ENCODE data around the gene ERO1A. TPM values are rescaled to one million over a fixed set of nuclear protein-coding genes. Genes with fewer than 3 reads are reported as not detected.
A peak's percentile ranks its signal among the peaks of the same experiment; 100 is the strongest.

The ERO1A gene
- total RNA-seq, 1 experiment from 2014 or later = 83.6 TPM

DNA sequence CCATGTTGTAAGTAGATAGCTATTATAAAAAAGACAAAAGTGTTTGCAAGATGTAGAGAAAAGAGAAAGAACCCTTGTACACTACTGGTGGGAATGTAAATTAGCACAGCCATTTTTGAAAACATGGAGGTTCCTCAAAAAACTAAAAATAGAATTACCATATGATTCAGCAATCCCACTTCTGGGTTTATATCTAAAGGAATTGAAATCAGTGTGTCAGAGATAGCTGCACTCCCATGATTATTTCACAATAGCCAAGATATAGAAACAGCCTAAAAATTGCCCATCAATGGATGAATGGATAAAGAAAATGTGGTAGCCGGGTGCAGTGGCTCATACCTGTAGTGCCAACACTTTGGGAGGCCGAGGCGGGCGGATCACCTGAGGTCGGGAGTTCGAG lies 20.8 kb upstream of the ERO1A start:
- Histone ChIP-seq H3K4me2 (no peak overlapping the region), H3K36me3 (ENCODE audit: low read depth) (peaks cover 73% of the 10 kb centered on the region), H3K9me3 (ENCODE audit: insufficient read depth, low read depth) (no peaks in the 10 kb centered on the region), H3K9me2 (ENCODE audit: insufficient read depth) (no peaks in the 10 kb centered on the region), H3K79me2 (ENCODE audit: low read depth) (peaks cover 21% of the 10 kb centered on the region), H3K4me3 (no peak overlapping the region), H3K27ac (no peak overlapping the region), H3F3A (ENCODE audit: insufficient read depth, low read depth) (peaks cover 12% of the 10 kb centered on the region), H2AFZ (no peak overlapping the region), H4K20me1 (ENCODE audit: insufficient read depth) (0 out of 2 replicates have a peak, but pooled peaks cover 5% of the 10 kb centered on the region), H3K4me1 (replicated peaks; ENCODE audit: insufficient read depth) (no peaks in the 10 kb centered on the region), H3K27me3 (ENCODE audit: insufficient read depth, low read depth) (no peaks in the 10 kb centered on the region)
- TF ChIP-seq, protein P1, sequence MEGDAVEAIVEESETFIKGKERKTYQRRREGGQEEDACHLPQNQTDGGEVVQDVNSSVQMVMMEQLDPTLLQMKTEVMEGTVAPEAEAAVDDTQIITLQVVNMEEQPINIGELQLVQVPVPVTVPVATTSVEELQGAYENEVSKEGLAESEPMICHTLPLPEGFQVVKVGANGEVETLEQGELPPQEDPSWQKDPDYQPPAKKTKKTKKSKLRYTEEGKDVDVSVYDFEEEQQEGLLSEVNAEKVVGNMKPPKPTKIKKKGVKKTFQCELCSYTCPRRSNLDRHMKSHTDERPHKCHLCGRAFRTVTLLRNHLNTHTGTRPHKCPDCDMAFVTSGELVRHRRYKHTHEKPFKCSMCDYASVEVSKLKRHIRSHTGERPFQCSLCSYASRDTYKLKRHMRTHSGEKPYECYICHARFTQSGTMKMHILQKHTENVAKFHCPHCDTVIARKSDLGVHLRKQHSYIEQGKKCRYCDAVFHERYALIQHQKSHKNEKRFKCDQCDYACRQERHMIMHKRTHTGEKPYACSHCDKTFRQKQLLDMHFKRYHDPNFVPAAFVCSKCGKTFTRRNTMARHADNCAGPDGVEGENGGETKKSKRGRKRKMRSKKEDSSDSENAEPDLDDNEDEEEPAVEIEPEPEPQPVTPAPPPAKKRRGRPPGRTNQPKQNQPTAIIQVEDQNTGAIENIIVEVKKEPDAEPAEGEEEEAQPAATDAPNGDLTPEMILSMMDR (conservative IDR thresholded peaks at IDR 0.05) = no peak
- no peak for TF ChIP-seq EZH2 (IDR thresholded peaks at IDR 0.05; ENCODE audit: low read depth)
- CTCF ChIA-PET = no interaction called here
- intact Hi-C loops (cut with micrococcal nuclease; ENCODE audit: unreplicated experiment) = no loop called here
- BruUV-seq (replicated peaks) = no TSS peak
- no peak for DNase-seq
- POLR2A ChIA-PET (ENCODE audit: unreplicated experiment) = interaction anchor here (0.8 kb wide), 1 partner anchor 9 kb away, joined by 13 read pairs; the partner anchor contains the start of gene PSMC6

DNA sequence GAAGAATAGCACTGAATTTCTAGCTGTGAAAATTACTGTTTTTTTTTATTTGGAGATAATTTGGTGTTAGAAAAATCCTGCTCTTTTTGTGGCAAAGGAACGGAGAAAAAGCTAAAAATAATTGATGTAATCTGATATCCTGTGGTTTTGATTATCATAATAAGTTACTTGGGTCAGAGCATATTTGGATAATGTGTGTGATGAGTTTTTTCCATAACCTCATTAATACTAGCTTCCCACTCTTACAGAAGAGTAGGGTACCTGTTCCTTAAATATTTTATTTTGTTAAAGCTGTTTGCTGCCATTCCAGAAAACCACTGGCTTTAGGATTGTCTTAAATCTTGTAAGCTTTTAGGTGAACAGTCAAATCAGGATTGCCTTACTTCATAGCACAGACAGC lies 16.3 kb upstream of the ERO1A start:
- Histone ChIP-seq H2AFZ (no peak overlapping the region), H3K27ac (no peak overlapping the region; the same call in 1 of the 2 replicates), H3K4me3 (no peak overlapping the region), H3K4me2 (no peak overlapping the region), H3K79me2 (ENCODE audit: low read depth) (peaks cover 63% of the 10 kb centered on the region), H4K20me1 (ENCODE audit: insufficient read depth) (0 out of 2 replicates have a peak, but pooled peaks cover 18% of the 10 kb centered on the region), H3K9me2 (ENCODE audit: insufficient read depth) (no peaks in the 10 kb centered on the region), H3K27me3 (ENCODE audit: insufficient read depth, low read depth) (no peaks in the 10 kb centered on the region), H3K4me1 (replicated peaks; ENCODE audit: insufficient read depth) (peaks cover 12% of the 10 kb centered on the region), H3F3A (ENCODE audit: insufficient read depth, low read depth) (peaks cover 3% of the 10 kb centered on the region; the same call in 1 of the 2 replicates), H3K9me3 (ENCODE audit: insufficient read depth, low read depth) (no peaks in the 10 kb centered on the region), H3K36me3 (ENCODE audit: low read depth) (peaks cover 61% of the 10 kb centered on the region)
- BruUV-seq (replicated peaks) = no TSS peak
- intact Hi-C loops (cut with micrococcal nuclease; ENCODE audit: unreplicated experiment) = no loop called here
- TF ChIP-seq, protein P1 (conservative IDR thresholded peaks at IDR 0.05) = no peak
- no peak for TF ChIP-seq EZH2 (IDR thresholded peaks at IDR 0.05; ENCODE audit: low read depth)
- ChIA-PET CTCF (no interaction called here), POLR2A (ENCODE audit: unreplicated experiment) (no interaction called here)
- no peak for DNase-seq

DNA sequence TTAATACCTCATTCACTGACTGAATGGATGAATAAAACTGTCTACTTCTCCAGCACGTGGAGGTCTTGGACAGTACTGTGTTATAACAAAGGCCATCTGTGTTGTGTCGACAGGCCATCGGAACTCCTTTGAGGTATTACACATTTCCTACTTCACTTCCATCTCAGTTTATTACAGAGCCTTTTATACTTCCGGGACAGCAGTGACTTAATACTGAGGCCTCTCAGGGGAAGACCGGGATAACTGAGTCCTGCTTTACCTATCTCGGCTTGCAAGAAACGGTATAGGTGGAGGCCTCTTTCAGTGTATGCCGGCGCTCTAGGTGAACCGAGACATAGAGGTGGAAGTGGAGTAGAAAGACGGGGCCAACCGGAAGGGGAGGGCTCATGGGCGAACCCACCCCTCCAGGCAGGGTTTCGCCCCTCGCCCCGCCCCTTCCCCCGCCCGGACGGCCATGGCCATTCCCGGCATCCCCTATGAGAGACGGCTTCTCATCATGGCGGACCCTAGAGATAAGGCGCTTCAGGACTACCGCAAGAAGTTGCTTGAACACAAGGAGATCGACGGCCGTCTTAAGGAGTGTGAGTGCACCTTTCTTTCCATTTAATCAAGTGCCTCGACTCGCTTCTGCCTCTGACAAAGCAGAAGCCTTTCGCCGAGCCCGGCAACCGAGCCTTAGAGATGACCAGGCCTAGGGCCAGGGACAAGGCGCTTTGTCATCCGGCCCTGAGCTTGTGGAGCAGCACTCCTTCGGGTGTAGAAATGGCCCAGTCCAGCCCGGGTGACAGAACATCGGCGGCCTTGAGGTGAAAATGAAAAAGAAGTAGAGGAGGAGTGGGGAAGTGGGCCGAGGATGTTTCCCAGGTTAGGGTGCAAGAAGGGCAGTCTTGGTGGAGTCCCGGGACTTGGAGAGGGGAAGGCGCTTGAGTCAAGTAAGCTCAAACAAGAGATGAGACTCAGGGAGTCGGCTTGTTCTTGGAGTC lies 11.7 kb upstream of the ERO1A start, which contains the start of gene PSMC6:
Gene PSMC6, plus strand, starts transcription at position 477 of the 983 bp plus-strand sequence. Its CDS starts 20 bp downstream, at position 497.
- Histone ChIP-seq H4K20me1 (ENCODE audit: insufficient read depth) (0 out of 2 replicates have a peak, but pooled peaks cover 18% of the 10 kb centered on the region), H3K79me2 (ENCODE audit: low read depth) (peaks cover 50% of the 10 kb centered on the region), H3K4me3 (peak within 1 kb of the TSS; percentile 74), H2AFZ (peak within 1 kb of the TSS; percentile 85), H3K27me3 (ENCODE audit: insufficient read depth, low read depth) (no peaks in the 10 kb centered on the region), H3K4me2 (peak within 1 kb of the TSS; percentile 96), H3K4me1 (replicated peaks; ENCODE audit: insufficient read depth) (peaks cover 36% of the 10 kb centered on the region), H3K27ac (peak within 1 kb of the TSS; percentile 84), H3K9me2 (ENCODE audit: insufficient read depth) (no peaks in the 10 kb centered on the region), H3K36me3 (ENCODE audit: low read depth) (peaks cover 33% of the 10 kb centered on the region), H3F3A (ENCODE audit: insufficient read depth, low read depth) (peaks cover 14% of the 10 kb centered on the region), H3K9me3 (ENCODE audit: insufficient read depth, low read depth) (no peaks in the 10 kb centered on the region)
- ChIA-PET POLR2A (ENCODE audit: unreplicated experiment) (interaction anchor here (0.8 kb wide), 1 partner anchor 9 kb away, joined by 13 read pairs; no protein-coding TSS in a partner anchor), CTCF (no interaction called here)
- DNase-seq = peak; percentile 77 to 83
- intact Hi-C loops (cut with micrococcal nuclease; ENCODE audit: unreplicated experiment) = loop anchor here (1.0 kb wide), 1 partner anchor 22 kb away; no protein-coding TSS in a partner anchor
- no peak for TF ChIP-seq EZH2 (IDR thresholded peaks at IDR 0.05; ENCODE audit: low read depth)
- TF ChIP-seq, protein P1 (conservative IDR thresholded peaks at IDR 0.05) = no peak
- BruUV-seq (replicated peaks) = TSS peak; percentile 72
